Measurements from ENCODE around the gene SPOCK1.

SPOCK1 gene

GRCh38 chr5:137136991-137137632 lies 362.0 kb downstream of the SPOCK1 start:
- no peak for DNase-seq

GRCh38 chr5:137134920-137135532 lies 364.1 kb downstream of the SPOCK1 start:
- no peak for DNase-seq

GRCh38 chr5:137129886-137130680 lies 369.0 kb downstream of the SPOCK1 start:
- no peak for DNase-seq

- DNase-seq, result no peak
Observed at GRCh38 chr5:137128012-137128411, 371.1 kb downstream of the SPOCK1 start.

GRCh38 chr5:137126829-137127228 lies 372.3 kb downstream of the SPOCK1 start:
- DNase-seq, result no peak

- no peak for DNase-seq
Observed at GRCh38 chr5:137122558-137122957, 376.6 kb downstream of the SPOCK1 start.

GRCh38 chr5:137122075-137122474 lies 377.1 kb downstream of the SPOCK1 start:
- DNase-seq, result no peak

- no peak for DNase-seq
Observed at GRCh38 chr5:137119321-137119720, 379.8 kb downstream of the SPOCK1 start.

- no peak for DNase-seq
Observed at GRCh38 chr5:137118629-137119028, 380.5 kb downstream of the SPOCK1 start.

- no peak for DNase-seq
Observed at GRCh38 chr5:137115152-137115551, 384.0 kb downstream of the SPOCK1 start.

GRCh38 chr5:137114529-137114928 lies 384.6 kb downstream of the SPOCK1 start:
- DNase-seq, result no peak

- DNase-seq, result no peak
Observed at GRCh38 chr5:137113939-137114338, 385.2 kb downstream of the SPOCK1 start.

GRCh38 chr5:137113161-137113560 lies 386.0 kb downstream of the SPOCK1 start:
- DNase-seq, result no peak

- DNase-seq, result no peak
Observed at GRCh38 chr5:137105351-137106035, 393.6 kb downstream of the SPOCK1 start.

GRCh38 chr5:137101544-137101943 lies 397.6 kb downstream of the SPOCK1 start:
- DNase-seq, result no peak

- no peak for DNase-seq
Observed at GRCh38 chr5:137099651-137100050, 399.5 kb downstream of the SPOCK1 start.

- DNase-seq, result no peak
Observed at GRCh38 chr5:137098663-137099062, 400.5 kb downstream of the SPOCK1 start.

- no peak for DNase-seq
Observed at GRCh38 chr5:137098238-137098637, 400.9 kb downstream of the SPOCK1 start.

GRCh38 chr5:137097203-137097602 lies 401.9 kb downstream of the SPOCK1 start:
- no peak for DNase-seq

GRCh38 chr5:137096149-137097103 lies 402.7 kb downstream of the SPOCK1 start:
- no peak for DNase-seq

- DNase-seq, result no peak
Observed at GRCh38 chr5:137095597-137095996, 403.5 kb downstream of the SPOCK1 start.

GRCh38 chr5:137092831-137093230 lies 406.3 kb downstream of the SPOCK1 start:
- no peak for DNase-seq
